HCT116 (cell line): ENCODE data around the gene SUV39H1. TPM values are rescaled to one million over a fixed set of nuclear protein-coding genes. Genes with fewer than 3 reads are reported as not detected.

Experiments used
- ATAC-seq: fragments of 200-7000 bp; cut with Tn5 transposase; 2 replicates; pipeline ENCODE4 v1.9.1; 2020; ENCODE audit warnings: mild to moderate bottlenecking, moderate library complexity
- BruUV-seq: library from RNA; stranded (reverse); fragments of 400-500 nt; replicated peaks from 2 replicates; lab custom pipeline; 2021; lab: Mats Ljungman, UMichigan
- CTCF ChIA-PET: fragments of 300-600 bp; sonication (Branson Sonifier 250); formaldehyde crosslinking; loops from one replicate; lab custom pipeline; 2021; ENCODE audit warnings: antibody characterized with exemption; lab: Charles Lee
- POLR2A ChIA-PET: fragments of 300-600, 350-600 bp; sonication (Branson Sonifier 250); formaldehyde crosslinking; loops from one replicate; lab custom pipeline; 2021; ENCODE audit warnings: antibody characterized with exemption; lab: Charles Lee
- RAD21 ChIA-PET, 2 experiments: fragments of 300-600 bp; sonication (Branson Sonifier 250); formaldehyde crosslinking; loops; one replicate each; lab custom pipeline; 2023; ENCODE audit warnings: low total read pairs in 2 of 2; ENCODE audit not compliant: uncharacterized antibody in 2 of 2, unreplicated experiment in 2 of 2, low non-redundant PET in 1 of 2; lab: Charles Lee
- DNase-seq: peaks from one replicate; pipeline ENCODE4 v3.0.0-alpha.2; 2010; ENCODE audit warnings: low read depth, low spot score
- H2AFZ ChIP-seq: fragments of 200-600 bp; shearing (Covaris generic), sonication (generic); 2 replicates; pipeline ENCODE4 v1.6.1; 2017; ENCODE audit warnings: low read depth, mixed run types, mixed read lengths, antibody characterized with exemption, low read length; ENCODE audit not compliant: poor library complexity, severe bottlenecking
- H3K27ac ChIP-seq: 2 replicates; pipeline ENCODE4 v1.5.1; 2012; ENCODE audit warnings: low read depth, low read length
- H3K27me3 ChIP-seq: fragments of 200-600 bp; sonication (generic); 2 replicates; pipeline ENCODE4 v1.6.1; 2016; ENCODE audit warnings: mixed run types, low read length, mixed read lengths; ENCODE audit not compliant: insufficient read depth
- H3K36me3 ChIP-seq, 2 experiments: fragments of 200-500 bp in 1 of 2; fragments of 200-600 bp in 1 of 2; sonication (Bioruptor generic) in 1 of 2; sonication (generic) in 1 of 2; 2 replicates each; pipeline versions ENCODE4 v1.5.1 to v1.6.1; 2014 to 2016; ENCODE audit warnings: low read length in 2 of 2, inconsistent platforms in 1 of 2, mixed read lengths in 1 of 2, mixed run types in 1 of 2; ENCODE audit not compliant: insufficient read depth in 2 of 2, control insufficient read depth in 1 of 2
- H3K4me1 ChIP-seq, 2 experiments: fragments of 200-600 bp in 1 of 2; sonication (generic) in 1 of 2; 2 replicates each; pipeline versions ENCODE4 v1.5.1 to v1.6.1; 2012 to 2017; ENCODE audit warnings: low read length in 2 of 2, inconsistent platforms in 1 of 2, mild to moderate bottlenecking in 1 of 2, mixed read lengths in 1 of 2, mixed run types in 1 of 2, moderate library complexity in 1 of 2; ENCODE audit not compliant: insufficient read depth in 2 of 2, control insufficient read depth in 1 of 2
- H3K4me2 ChIP-seq: fragments of 200-600 bp; sonication (generic); 2 replicates; pipeline ENCODE4 v1.6.1; 2017; ENCODE audit warnings: mixed run types, low read length, mixed read lengths
- H3K4me3 ChIP-seq, 2 experiments: fragments of 200-600 bp in 1 of 2; sonication (generic) in 1 of 2; replicated peaks in 1 of 2; 2 replicates each; pipeline ENCODE4 v1.5.1; 2011 to 2016; ENCODE audit warnings: low read length in 2 of 2, control low read depth in 1 of 2, low read depth in 1 of 2, mild to moderate bottlenecking in 1 of 2, mixed read lengths in 1 of 2, mixed run types in 1 of 2
- H3K79me2 ChIP-seq: fragments of 200-600 bp; sonication (generic); 2 replicates; pipeline ENCODE4 v1.6.1; 2017; ENCODE audit warnings: mild to moderate bottlenecking, mixed run types, low read length, moderate library complexity, mixed read lengths; ENCODE audit not compliant: insufficient read depth
- H3K9ac ChIP-seq: fragments of 200-600 bp; sonication (generic); 2 replicates; pipeline ENCODE4 v1.6.1; 2016; ENCODE audit warnings: low read length, mixed read lengths
- H3K9me2 ChIP-seq: fragments of 200-600 bp; sonication (generic), shearing (Covaris generic); 2 replicates; pipeline ENCODE4 v1.6.1; 2017; ENCODE audit warnings: mixed run types, mild to moderate bottlenecking, moderate library complexity; ENCODE audit not compliant: insufficient read depth
- H3K9me3 ChIP-seq, 2 experiments: fragments of 200-500 bp in 1 of 2; fragments of 200-600 bp in 1 of 2; sonication (Bioruptor generic) in 1 of 2; sonication (generic) in 1 of 2; 2 replicates each; pipeline ENCODE4 v1.6.1; 2014 to 2017; ENCODE audit warnings: low read length in 2 of 2, mixed read lengths in 2 of 2, inconsistent platforms in 1 of 2, low read depth in 1 of 2, mild to moderate bottlenecking in 1 of 2, mixed run types in 1 of 2, moderate library complexity in 1 of 2; ENCODE audit not compliant: control insufficient read depth in 1 of 2, insufficient read depth in 1 of 2
- H4K20me1 ChIP-seq: fragments of 200-600 bp; sonication (generic), shearing (Covaris generic); 2 replicates; pipeline ENCODE4 v1.6.1; 2017; ENCODE audit warnings: mixed run types, mild to moderate bottlenecking, moderate library complexity; ENCODE audit not compliant: insufficient read depth
- CEBPB ChIP-seq: IDR thresholded peaks from 2 replicates; pipeline ENCODE4 v1.6.1; 2012; ENCODE audit warnings: low read depth
- EZH2 ChIP-seq: fragments of 200-600 bp; sonication (generic); IDR thresholded peaks from 2 replicates; pipeline ENCODE4 v1.6.1; 2017; ENCODE audit warnings: antibody characterized with exemption, mixed run types
- MAX ChIP-seq: IDR thresholded peaks from 2 replicates; pipeline ENCODE4 v1.6.1; 2012
- RAD21 ChIP-seq: IDR thresholded peaks from 2 replicates; pipeline ENCODE4 v1.6.1; 2012; ENCODE audit warnings: low read depth, mild to moderate bottlenecking
- SIN3A ChIP-seq: IDR thresholded peaks from 2 replicates; pipeline ENCODE4 v1.6.1; 2012; ENCODE audit warnings: low read depth
- ZNF274 ChIP-seq: fragments of 200-500 bp; sonication (Bioruptor generic); IDR thresholded peaks from 2 replicates; pipeline ENCODE4 v1.6.1; 2014; ENCODE audit warnings: mild to moderate bottlenecking, low read depth, low read length, inconsistent platforms
- intact Hi-C: fragments of 100-400 bp; cut with micrococcal nuclease; formaldehyde crosslinking; loops from 2 replicates; pipeline ENCODE4 v1.10.0; 2022
- total RNA-seq: library from RNA; stranded (reverse); gene quantifications from one replicate; pipeline ENCODE4 v1.2.1, GENCODE V29; 2021; ENCODE audit not compliant: unreplicated experiment

SUV39H1 gene
- total RNA-seq, 1 experiment from 2014 or later, result 16.3 TPM

- Histone ChIP-seq H4K20me1 (no peaks in the 10 kb centered on the region), H3K36me3 (no peaks in the 10 kb centered on the region), H3K9me2 (no peaks in the 10 kb centered on the region), H3K4me2 (no peak overlapping the region), H3K79me2 (no peaks in the 10 kb centered on the region), H3K9ac (no peak overlapping the region), H3K4me3 (no peak overlapping the region), H3K27ac (no peak overlapping the region), H3K4me1 (no peaks in the 10 kb centered on the region), H2AFZ (no peak overlapping the region), H3K27me3 (no peaks in the 10 kb centered on the region), H3K9me3 (no peaks in the 10 kb centered on the region)
- DNase-seq, result no peak
- ChIA-PET CTCF (no interaction called here), RAD21 (no interaction called here), POLR2A (no interaction called here)
- TF ChIP-seq RAD21 (no peak), EZH2 (no peak)
- intact Hi-C loops, result no loop called here
- no peak for ATAC-seq
- no TSS peak for BruUV-seq
Measured at GRCh38 chrX:48751343-48751742, 54.8 kb downstream of the SUV39H1 start.

GRCh38 chrX:48752498-48752897, 56.0 kb downstream of the SUV39H1 start:
- Histone ChIP-seq H3K9ac (no peak overlapping the region), H3K36me3 (no peaks in the 10 kb centered on the region), H3K4me2 (no peak overlapping the region), H3K4me1 (no peaks in the 10 kb centered on the region), H3K79me2 (no peaks in the 10 kb centered on the region), H3K9me3 (no peaks in the 10 kb centered on the region), H3K4me3 (no peak overlapping the region), H4K20me1 (no peaks in the 10 kb centered on the region), H3K27ac (no peak overlapping the region), H2AFZ (no peak overlapping the region), H3K9me2 (no peaks in the 10 kb centered on the region), H3K27me3 (no peaks in the 10 kb centered on the region)
- no TSS peak for BruUV-seq
- no peak for DNase-seq
- ChIA-PET POLR2A (no interaction called here), CTCF (no interaction called here), RAD21 (no interaction called here)
- no peak for ATAC-seq
- TF ChIP-seq CEBPB (no peak), SIN3A (no peak), RAD21 (no peak), ZNF274 (no peak), MAX (no peak)
- intact Hi-C loops, result no loop called here
